GM21423 (cell line): Measurements from ENCODE around the gene BAG2.
A peak's percentile ranks its signal among the peaks of the same experiment; 100 is the strongest.

Experiments
- ATAC-seq: cut with Tn5 transposase; IDR thresholded peaks from one replicate; pipeline ENCODE4 v1.9.1; 2021; ENCODE audit warnings: mild to moderate bottlenecking, moderate library complexity; ENCODE audit not compliant: unreplicated experiment

Gene BAG2

GRCh38 chr6:57172136-57173055 lies at the start of gene BAG2:
BAG2 (plus strand) TSS chr6:57172326; CDS start chr6:57172698, 372 bp downstream.
- ATAC-seq = peak; percentile 86

GRCh38 chr6:57123111-57123510 lies 49.0 kb upstream of the BAG2 start:
- ATAC-seq = no peak

GRCh38 chr6:57127763-57128162 lies 44.4 kb upstream of the BAG2 start:
- ATAC-seq = no peak

- no peak for ATAC-seq
Observed at GRCh38 chr6:57130661-57131177, 41.4 kb upstream of the BAG2 start.

- no peak for ATAC-seq
Observed at GRCh38 chr6:57134954-57135353, 37.2 kb upstream of the BAG2 start.

- ATAC-seq = no peak
Observed at GRCh38 chr6:57135885-57136284, 36.2 kb upstream of the BAG2 start.

GRCh38 chr6:57137350-57137749 lies 34.8 kb upstream of the BAG2 start:
- ATAC-seq = no peak

- ATAC-seq = no peak
Observed at GRCh38 chr6:57138026-57138425, 34.1 kb upstream of the BAG2 start.

- ATAC-seq = no peak
Observed at GRCh38 chr6:57141451-57142177, 30.5 kb upstream of the BAG2 start.

GRCh38 chr6:57142178-57142525 lies 30.0 kb upstream of the BAG2 start:
- no peak for ATAC-seq

- ATAC-seq = no peak
Observed at GRCh38 chr6:57143690-57144089, 28.4 kb upstream of the BAG2 start.

- no peak for ATAC-seq
Observed at GRCh38 chr6:57147401-57147800, 24.7 kb upstream of the BAG2 start.

- ATAC-seq = no peak
Observed at GRCh38 chr6:57147955-57148858, 23.9 kb upstream of the BAG2 start.

- ATAC-seq = no peak
Observed at GRCh38 chr6:57158658-57159057, 13.5 kb upstream of the BAG2 start.

- ATAC-seq = no peak
Observed at GRCh38 chr6:57159127-57159526, 13.0 kb upstream of the BAG2 start.

- ATAC-seq = no peak
Observed at GRCh38 chr6:57162028-57162427, 10.1 kb upstream of the BAG2 start.

GRCh38 chr6:57162516-57162915 lies 9.6 kb upstream of the BAG2 start:
- no peak for ATAC-seq

- no peak for ATAC-seq
Observed at GRCh38 chr6:57163956-57164355, 8.2 kb upstream of the BAG2 start.

GRCh38 chr6:57165080-57165479 lies 7.0 kb upstream of the BAG2 start:
- ATAC-seq = no peak

- no peak for ATAC-seq
Observed at GRCh38 chr6:57173056-57173885, 1.1 kb downstream of the BAG2 start.
